Mesenteric fat pad (tissue), 1 donor: ENCODE results near the gene TSEN54. TPM values are rescaled to one million over a fixed set of nuclear protein-coding genes. Genes with fewer than 3 reads are reported as not detected.

Source experiments
- DNase-seq: peaks from one replicate; pipeline ENCODE4 v3.0.0-alpha.2; 2020; ENCODE audit warnings: low spot score
- total RNA-seq: library from RNA; stranded (reverse); fragmentation: NEBNext Ultra II Directional; extraction: Animal tissue kit (Norgen Biotek cat#: 25700); gene quantifications from one replicate; pipeline ENCODE4 v1.2.1, GENCODE V29; 2021
- donor health status: DM: yes; HTN: yes; CAD: no.

TSEN54 gene
- total RNA-seq, 1 donor from 2014 or later: 13.7 TPM

GRCh38 chr17:75542728-75543336 is 26.5 kb downstream of the TSEN54 start:
- DNase-seq: no peak

GRCh38 chr17:75544250-75544649 is 27.9 kb downstream of the TSEN54 start:
- DNase-seq: no peak

GRCh38 chr17:75546181-75546580 is 29.9 kb downstream of the TSEN54 start:
- DNase-seq: no peak

- no peak for DNase-seq
Observed at GRCh38 chr17:75547091-75547490, 30.8 kb downstream of the TSEN54 start.

GRCh38 chr17:75548813-75549212 is 32.5 kb downstream of the TSEN54 start:
- DNase-seq: no peak

GRCh38 chr17:75549246-75550138 is 33.2 kb downstream of the TSEN54 start:
- no peak for DNase-seq

GRCh38 chr17:75550139-75550465 is 33.8 kb downstream of the TSEN54 start:
- no peak for DNase-seq

- no peak for DNase-seq
Observed at GRCh38 chr17:75551266-75551665, 34.9 kb downstream of the TSEN54 start.

GRCh38 chr17:75552425-75553294 is 36.3 kb downstream of the TSEN54 start:
- no peak for DNase-seq

- no peak for DNase-seq
Observed at GRCh38 chr17:75553295-75554110, 37.2 kb downstream of the TSEN54 start.

GRCh38 chr17:75555679-75556153 is 39.4 kb downstream of the TSEN54 start:
- no peak for DNase-seq

- DNase-seq: no peak
Observed at GRCh38 chr17:75557075-75557851, 40.9 kb downstream of the TSEN54 start.

GRCh38 chr17:75557852-75558665 is 41.7 kb downstream of the TSEN54 start:
- DNase-seq: no peak

GRCh38 chr17:75558666-75559530 is 42.6 kb downstream of the TSEN54 start:
- no peak for DNase-seq

- no peak for DNase-seq
Observed at GRCh38 chr17:75559958-75560533, 43.7 kb downstream of the TSEN54 start.

GRCh38 chr17:75561927-75562603 is 45.7 kb downstream of the TSEN54 start:
- DNase-seq: no peak

- DNase-seq: no peak
Observed at GRCh38 chr17:75563063-75563758, 46.9 kb downstream of the TSEN54 start.
